Stimulated activated CD4-positive, alpha-beta T cell treated with anti-CD3 and anti-CD28 coated beads, Interleukin-2, amount 100 ng/mL, for 4 hours (primary cell): ENCODE results near the gene CKAP5.

Experiments
- DNase-seq: peaks from one replicate; pipeline ENCODE4 v3.0.0-alpha.2; 2020; ENCODE audit warnings: low read depth

Gene CKAP5

DNA sequence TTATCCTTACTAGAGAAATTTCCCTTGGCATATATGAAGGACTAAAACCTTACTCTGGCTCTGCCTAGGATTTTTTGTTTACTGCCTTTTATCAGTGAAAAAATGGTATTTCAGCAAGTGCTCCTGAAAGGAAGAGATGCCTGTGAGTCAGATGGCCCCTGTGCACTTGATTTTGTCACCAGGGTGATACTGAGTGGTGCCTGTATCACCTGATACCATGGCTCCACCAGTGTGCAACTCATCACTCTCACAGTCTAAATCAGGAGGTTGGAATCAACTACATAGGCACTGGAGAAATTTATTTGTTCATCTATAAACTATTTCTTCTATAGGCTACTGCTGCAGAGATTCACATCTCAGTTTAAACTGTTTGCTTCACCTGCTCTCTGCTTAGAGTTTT is 83.8 kb downstream of the CKAP5 start:
- no peak for DNase-seq

DNA sequence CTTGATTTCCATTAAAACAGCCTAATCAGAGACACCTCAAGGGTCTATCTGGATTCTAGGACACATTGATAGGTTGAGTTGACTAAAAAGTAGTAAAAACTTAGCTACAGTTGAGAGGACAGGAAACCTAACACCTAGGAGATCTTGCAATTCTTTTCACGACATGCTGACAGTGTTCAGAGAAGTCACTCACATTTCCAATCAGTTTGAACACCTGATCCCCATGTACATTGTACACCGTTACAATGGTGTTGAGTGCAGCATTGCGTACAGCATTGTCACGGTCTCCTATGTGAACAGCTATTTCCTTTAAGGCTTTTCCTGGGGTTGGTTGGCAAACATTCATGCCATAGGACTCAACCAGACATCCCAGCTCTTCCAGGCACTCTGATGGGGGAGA is 84.3 kb downstream of the CKAP5 start:
- DNase-seq, result no peak

- no peak for DNase-seq
Observed at GRCh38 chr11:46760429-46761128, 85.5 kb downstream of the CKAP5 start.

DNA sequence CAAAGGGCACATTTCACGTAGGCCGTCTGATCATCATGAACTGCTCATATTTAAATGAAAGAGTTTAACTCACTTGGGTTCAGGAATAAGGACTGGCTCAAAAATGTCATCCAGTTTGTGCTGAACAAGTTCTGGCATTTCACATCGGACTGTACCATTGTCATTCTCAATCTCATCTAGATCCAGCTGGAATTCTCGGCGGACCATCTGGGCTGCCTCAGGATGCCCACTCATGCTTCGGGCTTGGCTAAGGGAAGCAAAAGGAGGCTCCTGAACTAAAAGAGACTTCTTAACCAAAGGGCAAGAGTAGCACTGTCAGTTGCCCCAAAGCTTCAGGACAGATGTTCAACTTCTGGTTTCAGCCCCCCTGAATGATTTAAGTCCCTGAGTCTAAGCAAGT is 86.9 kb downstream of the CKAP5 start:
- DNase-seq, result no peak

DNA sequence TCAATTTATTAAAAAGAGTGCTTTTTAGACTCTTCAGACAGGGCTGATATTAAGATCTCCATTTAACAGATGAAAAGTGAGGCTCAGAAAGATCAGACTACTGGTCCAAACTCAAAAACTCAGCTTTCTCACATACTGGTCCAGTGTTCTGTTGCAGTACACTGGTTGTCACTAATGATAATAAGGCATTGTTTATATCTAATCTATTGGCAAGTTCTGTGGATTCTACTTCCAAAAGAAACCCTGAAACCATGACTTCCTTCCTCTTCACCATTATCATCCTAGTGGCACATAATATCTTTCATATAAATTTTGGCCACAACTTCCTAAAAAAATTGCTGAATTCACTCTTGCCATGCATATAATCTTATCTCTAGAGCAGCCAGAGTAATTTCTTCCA is 90.1 kb downstream of the CKAP5 start:
- DNase-seq, result no peak

- DNase-seq, result no peak
Observed at GRCh38 chr11:46747150-46747549, 98.9 kb downstream of the CKAP5 start.

GRCh38 chr11:46745995-46746394 is 100.1 kb downstream of the CKAP5 start:
- no peak for DNase-seq

- DNase-seq, result no peak
Observed at GRCh38 chr11:46745328-46745727, 100.8 kb downstream of the CKAP5 start.

- no peak for DNase-seq
Observed at GRCh38 chr11:46743693-46744339, 102.3 kb downstream of the CKAP5 start.

- no peak for DNase-seq
Observed at GRCh38 chr11:46743043-46743442, 103.0 kb downstream of the CKAP5 start.

DNA sequence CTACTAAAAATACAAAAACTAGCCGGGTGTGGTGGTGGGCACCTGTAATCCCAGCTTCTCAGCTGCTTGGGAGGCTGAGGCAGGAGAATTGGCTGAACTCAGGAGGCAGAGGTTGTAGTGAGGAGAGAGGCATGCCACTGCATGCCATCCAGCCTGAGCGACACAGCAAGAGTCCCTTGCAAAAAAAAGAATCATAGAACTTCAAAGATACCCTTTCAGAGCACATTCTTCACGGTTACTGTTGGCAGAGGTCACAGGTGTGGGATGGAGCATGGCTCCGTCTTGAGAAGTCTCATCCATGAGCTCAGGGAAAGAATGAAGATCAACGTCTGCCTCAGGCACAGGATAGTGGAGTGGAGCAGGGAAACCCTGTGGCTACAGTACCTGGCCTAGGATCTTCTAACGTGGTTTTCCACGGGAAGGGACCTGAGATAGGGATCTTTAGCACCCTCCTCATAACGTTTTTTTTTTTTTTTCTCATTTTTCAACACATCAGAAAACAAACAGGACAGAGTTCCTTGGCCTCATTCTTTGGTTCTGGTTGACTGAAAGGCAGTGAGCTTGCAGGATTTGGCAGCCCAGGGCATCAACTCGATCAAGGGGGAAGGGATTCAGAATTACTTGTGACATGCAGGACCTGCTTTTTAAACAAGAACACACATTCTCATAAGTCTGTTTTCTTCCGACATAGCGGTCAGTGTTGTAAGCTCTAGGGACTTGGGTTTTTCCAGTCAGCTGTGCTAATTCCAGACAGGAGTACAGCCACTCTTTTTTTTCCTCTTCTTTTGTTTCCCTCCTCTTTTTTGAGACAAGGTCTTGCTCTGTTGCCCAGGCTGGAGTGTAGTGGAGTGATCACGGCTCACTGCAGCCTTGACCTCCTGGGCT is 104.2 kb downstream of the CKAP5 start:
- DNase-seq, result no peak

DNA sequence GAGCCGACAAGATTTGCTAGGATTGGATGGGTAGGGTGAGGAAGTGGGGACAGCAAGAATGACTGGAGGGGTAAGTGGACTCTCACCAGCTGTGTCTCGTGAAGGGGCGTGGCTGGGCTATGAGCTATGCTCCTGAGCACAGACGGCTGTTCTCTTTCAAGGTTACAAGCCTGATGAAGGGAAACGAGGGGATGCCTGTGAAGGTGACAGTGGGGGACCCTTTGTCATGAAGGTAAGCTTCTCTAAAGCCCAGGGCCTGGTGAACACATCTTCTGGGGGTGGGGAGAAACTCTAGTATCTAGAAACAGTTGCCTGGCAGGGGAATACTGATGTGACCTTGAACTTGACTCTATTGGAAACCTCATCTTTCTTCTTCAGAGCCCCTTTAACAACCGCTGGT is 107.2 kb downstream of the CKAP5 start:
- DNase-seq, result no peak

GRCh38 chr11:46737699-46738098 is 108.4 kb downstream of the CKAP5 start:
- DNase-seq, result no peak

GRCh38 chr11:46736615-46737014 is 109.5 kb downstream of the CKAP5 start:
- no peak for DNase-seq

GRCh38 chr11:46736146-46736545 is 109.9 kb downstream of the CKAP5 start:
- no peak for DNase-seq

- no peak for DNase-seq
Observed at GRCh38 chr11:46733234-46733633, 112.8 kb downstream of the CKAP5 start.

- DNase-seq, result no peak
Observed at GRCh38 chr11:46731545-46731944, 114.5 kb downstream of the CKAP5 start.

DNA sequence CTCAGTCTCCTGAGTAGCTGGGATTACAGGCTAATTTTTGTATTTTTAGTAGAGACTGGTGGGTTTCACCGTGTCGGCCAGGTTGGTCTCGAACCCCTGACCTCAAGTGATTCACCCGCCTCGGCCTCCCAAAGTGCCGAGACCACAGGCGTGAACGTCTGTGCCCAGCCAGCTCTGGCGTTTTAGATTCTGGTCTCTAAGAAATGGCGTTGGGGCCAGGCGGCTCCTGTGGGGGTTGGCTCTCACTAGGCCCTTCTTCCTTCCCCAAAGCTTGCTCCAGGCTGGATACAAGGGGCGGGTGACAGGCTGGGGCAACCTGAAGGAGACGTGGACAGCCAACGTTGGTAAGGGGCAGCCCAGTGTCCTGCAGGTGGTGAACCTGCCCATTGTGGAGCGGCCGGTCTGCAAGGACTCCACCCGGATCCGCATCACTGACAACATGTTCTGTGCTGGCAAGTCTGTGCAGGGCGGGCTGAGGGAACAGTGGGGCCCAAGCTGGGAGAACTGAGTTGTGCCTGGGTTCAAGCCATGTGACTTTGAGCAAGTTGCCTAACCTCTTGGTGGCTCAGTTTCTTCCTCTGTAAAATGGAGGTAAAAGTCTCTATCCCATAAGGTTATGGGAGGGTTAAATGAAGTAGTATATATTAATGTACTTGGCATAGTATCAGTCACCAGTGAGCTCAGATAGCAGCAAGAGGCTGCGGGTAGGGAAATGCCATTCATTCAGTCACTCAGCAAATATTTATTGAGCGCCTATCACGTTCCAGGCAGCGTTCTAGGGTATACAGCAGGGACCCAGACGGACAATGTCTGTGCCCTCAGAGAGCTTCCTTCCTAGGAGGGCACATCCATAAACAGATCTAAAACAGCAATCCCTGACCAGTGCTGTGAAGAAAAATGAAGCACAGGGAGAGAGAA is 116.7 kb downstream of the CKAP5 start:
- no peak for DNase-seq

- no peak for DNase-seq
Observed at GRCh38 chr11:46728659-46729040, 117.4 kb downstream of the CKAP5 start.

GRCh38 chr11:46727952-46728658 is 118.0 kb downstream of the CKAP5 start:
- no peak for DNase-seq

DNA sequence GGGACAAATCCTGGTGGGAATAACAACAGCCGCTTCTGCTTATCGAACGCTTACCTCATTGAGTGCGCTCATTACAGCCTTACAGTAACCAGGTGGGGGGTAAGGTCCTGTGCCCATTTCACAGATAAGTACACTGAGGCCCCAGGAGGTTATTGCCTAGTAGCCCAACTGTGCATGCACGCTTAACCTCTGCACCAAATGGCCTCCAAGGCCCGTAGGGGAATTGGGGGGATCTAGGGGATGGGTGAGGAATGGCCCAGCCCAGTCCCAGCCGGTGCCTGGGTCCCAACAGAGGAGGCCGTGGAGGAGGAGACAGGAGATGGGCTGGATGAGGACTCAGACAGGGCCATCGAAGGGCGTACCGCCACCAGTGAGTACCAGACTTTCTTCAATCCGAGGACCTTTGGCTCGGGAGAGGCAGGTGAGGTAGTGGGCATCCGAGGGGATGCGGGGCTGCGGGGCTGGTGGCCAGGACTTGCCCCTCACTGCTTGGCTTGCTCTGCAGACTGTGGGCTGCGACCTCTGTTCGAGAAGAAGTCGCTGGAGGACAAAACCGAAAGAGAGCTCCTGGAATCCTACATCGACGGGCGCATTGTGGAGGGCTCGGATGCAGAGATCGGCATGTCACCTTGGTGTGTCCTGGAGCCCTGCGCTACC is 119.7 kb downstream of the CKAP5 start:
- no peak for DNase-seq
